ENCODE measurements around the gene ESYT1.
A peak's percentile ranks its signal among the peaks of the same experiment; 100 is the strongest.

Gene ESYT1

GRCh38 chr12:56126732-56127239 is 1.3 kb upstream of the ESYT1 start:
- H3K27me3 ChIP-seq (ENCODE audit: insufficient read depth, low read length, poor library complexity, severe bottlenecking), result no peaks in the 10 kb centered on the region
- H3K9me2 ChIP-seq (replicated peaks; ENCODE audit: low read depth, low read length), result no peaks in the 10 kb centered on the region
- no peak overlapping the region for H2AFZ ChIP-seq (ENCODE audit: low read length)
- peaks cover 51% of the 10 kb centered on the region for H3K4me1 ChIP-seq (ENCODE audit: insufficient read depth, low read length, poor library complexity, severe bottlenecking)
- peaks cover 5% of the 10 kb centered on the region for H4K20me1 ChIP-seq (ENCODE audit: insufficient read depth, low read length, poor library complexity, severe bottlenecking)
- H3K9me3 ChIP-seq (ENCODE audit: insufficient read depth, low read depth, low read length), result no peaks in the 10 kb centered on the region
- TF ChIP-seq EZH2phosphoT487 (IDR thresholded peaks at IDR 0.05; ENCODE audit: borderline replicate concordance) (no peak), CTCF (conservative IDR thresholded peaks at IDR 0.05; ENCODE audit: low read length) (no peak)
- peaks cover 42% of the 10 kb centered on the region for H3K79me2 ChIP-seq (ENCODE audit: insufficient read depth, low read length)
- peak overlapping the region; percentile 95 for H3K4me2 ChIP-seq (ENCODE audit: low read depth, low read length, poor library complexity, severe bottlenecking)
- H3K4me3 ChIP-seq (ENCODE audit: low read length, poor library complexity, severe bottlenecking), result peak overlapping the region; percentile 75
- H3K36me3 ChIP-seq (ENCODE audit: insufficient read depth, low read length), result peaks cover 11% of the 10 kb centered on the region; the same call in 1 of the 2 replicates
- H3K9ac ChIP-seq (ENCODE audit: low read depth, low read length, poor library complexity, severe bottlenecking), result peak overlapping the region; percentile 81
- peaks cover 7% of the 10 kb centered on the region for H3F3A ChIP-seq (ENCODE audit: low read depth)

- Histone ChIP-seq H3K27me3 (ENCODE audit: insufficient read depth, low read length, poor library complexity, severe bottlenecking) (no peaks in the 10 kb centered on the region), H4K20me1 (ENCODE audit: insufficient read depth, low read length, poor library complexity, severe bottlenecking) (peaks cover 5% of the 10 kb centered on the region), H2AFZ (ENCODE audit: low read length) (peak overlapping the region; percentile 52; the same call in 1 of the 2 replicates), H3K4me2 (ENCODE audit: low read depth, low read length, poor library complexity, severe bottlenecking) (peak overlapping the region; percentile 95), H3K9ac (ENCODE audit: low read depth, low read length, poor library complexity, severe bottlenecking) (peak overlapping the region; percentile 81), H3K36me3 (ENCODE audit: insufficient read depth, low read length) (peaks cover 18% of the 10 kb centered on the region; the same call in 1 of the 2 replicates), H3K4me1 (ENCODE audit: insufficient read depth, low read length, poor library complexity, severe bottlenecking) (peaks cover 52% of the 10 kb centered on the region), H3K9me2 (replicated peaks; ENCODE audit: low read depth, low read length) (no peaks in the 10 kb centered on the region), H3K4me3 (ENCODE audit: low read length, poor library complexity, severe bottlenecking) (peak overlapping the region; percentile 75), H3K9me3 (ENCODE audit: insufficient read depth, low read depth, low read length) (no peaks in the 10 kb centered on the region), H3F3A (ENCODE audit: low read depth) (peaks cover 7% of the 10 kb centered on the region), H3K79me2 (ENCODE audit: insufficient read depth, low read length) (peaks cover 49% of the 10 kb centered on the region)
- TF ChIP-seq CTCF (conservative IDR thresholded peaks at IDR 0.05; ENCODE audit: low read length), result no peak
- TF ChIP-seq EZH2phosphoT487 (IDR thresholded peaks at IDR 0.05; ENCODE audit: borderline replicate concordance), result no peak
Measured at GRCh38 chr12:56127485-56127887, 581 bp upstream of the ESYT1 start.

GRCh38 chr12:56128670-56129205 is 671 bp downstream of the ESYT1 start:
- H3K4me3 ChIP-seq (ENCODE audit: low read length, poor library complexity, severe bottlenecking), result peak overlapping the region; percentile 87
- H4K20me1 ChIP-seq (ENCODE audit: insufficient read depth, low read length, poor library complexity, severe bottlenecking), result peaks cover 5% of the 10 kb centered on the region
- H3K27me3 ChIP-seq (ENCODE audit: insufficient read depth, low read length, poor library complexity, severe bottlenecking), result no peaks in the 10 kb centered on the region
- H3K79me2 ChIP-seq (ENCODE audit: insufficient read depth, low read length), result peaks cover 51% of the 10 kb centered on the region
- H3K9me2 ChIP-seq (replicated peaks; ENCODE audit: low read depth, low read length), result no peaks in the 10 kb centered on the region
- H3K9ac ChIP-seq (ENCODE audit: low read depth, low read length, poor library complexity, severe bottlenecking), result peak overlapping the region; percentile 86
- 0 out of 2 replicates have a peak overlapping the region, but pooled peaks have one; percentile 50 for H2AFZ ChIP-seq (ENCODE audit: low read length)
- H3K36me3 ChIP-seq (ENCODE audit: insufficient read depth, low read length), result peaks cover 27% of the 10 kb centered on the region; the same call in 1 of the 2 replicates
- H3K9me3 ChIP-seq (ENCODE audit: insufficient read depth, low read depth, low read length), result no peaks in the 10 kb centered on the region
- peaks cover 52% of the 10 kb centered on the region for H3K4me1 ChIP-seq (ENCODE audit: insufficient read depth, low read length, poor library complexity, severe bottlenecking)
- peaks cover 7% of the 10 kb centered on the region for H3F3A ChIP-seq (ENCODE audit: low read depth)
- peak overlapping the region; percentile 94 for H3K4me2 ChIP-seq (ENCODE audit: low read depth, low read length, poor library complexity, severe bottlenecking)
- TF ChIP-seq EZH2phosphoT487 (IDR thresholded peaks at IDR 0.05; ENCODE audit: borderline replicate concordance) (no peak), CTCF (conservative IDR thresholded peaks at IDR 0.05; ENCODE audit: low read length) (no peak)
